CD4-positive, alpha-beta T cell (primary cell): ENCODE measurements around the gene HASPIN. TPM values are rescaled to one million over a fixed set of nuclear protein-coding genes. Genes with fewer than 3 reads are reported as not detected.

Source experiments
- ATAC-seq: fragments of 200-7000 bp; cut with Tn5 transposase; one replicate; pipeline ENCODE4 v1.10.0; 2022; ENCODE audit warnings: mild to moderate bottlenecking; ENCODE audit not compliant: poor library complexity
- CTCF ChIA-PET: fragments of 350-600 bp; sonication (Branson Sonifier 250); formaldehyde crosslinking; loops from one replicate; lab custom pipeline; 2021; ENCODE audit warnings: antibody characterized with exemption, inconsistent platforms; lab: Charles Lee
- POLR2A ChIA-PET: fragments of 350-600 bp; sonication (Branson Sonifier 250); formaldehyde crosslinking; loops from one replicate; lab custom pipeline; 2021; ENCODE audit warnings: antibody characterized with exemption, inconsistent platforms; lab: Charles Lee
- DNase-seq, 14 experiments: peaks; one replicate each; pipeline ENCODE4 v3.0.0-alpha.2; 2013 to 2020; ENCODE audit warnings: mixed read lengths in 2 of 14
- H3K27ac ChIP-seq, 2 donors: one replicate each; pipeline versions ENCODE4 v1.5.1 to v1.7.0; 2013; ENCODE audit warnings: low read length in 2 of 2, low read depth in 1 of 2, mild to moderate bottlenecking in 1 of 2
- H3K27me3 ChIP-seq, 2 experiments: 1 replicate in 1 of 2; 2 replicates in 1 of 2; pipeline versions ENCODE4 v1.6.1 to v1.7.0; 2013; ENCODE audit warnings: low read length in 2 of 2, control low read depth in 1 of 2, mild to moderate bottlenecking in 1 of 2, moderate library complexity in 1 of 2; ENCODE audit not compliant: insufficient read depth in 2 of 2, control insufficient read depth in 1 of 2
- H3K36me3 ChIP-seq: one replicate; pipeline ENCODE4 v1.6.1; 2013; ENCODE audit warnings: low read length, control low read depth; ENCODE audit not compliant: insufficient read depth
- H3K4me1 ChIP-seq: one replicate; pipeline ENCODE4 v1.6.1; 2013; ENCODE audit warnings: low read length, control low read depth; ENCODE audit not compliant: insufficient read depth
- H3K4me3 ChIP-seq: one replicate; pipeline ENCODE4 v1.5.1; 2013; ENCODE audit warnings: mild to moderate bottlenecking, low read length, moderate library complexity
- H3K9me3 ChIP-seq, 2 experiments: 1 replicate in 1 of 2; 2 replicates in 1 of 2; pipeline versions ENCODE4 v1.6.1 to v1.7.0; 2013; ENCODE audit warnings: low read length in 2 of 2, mild to moderate bottlenecking in 2 of 2, control low read depth in 1 of 2, moderate library complexity in 1 of 2; ENCODE audit not compliant: control insufficient read depth in 1 of 2, insufficient read depth in 1 of 2
- H3K27ac Mint-ChIP-seq: one replicate; pipeline ENCODE4 v1.8.0; 2020; ENCODE audit warnings: mixed read lengths
- H3K27me3 Mint-ChIP-seq: one replicate; pipeline ENCODE4 v1.8.0; 2021; ENCODE audit warnings: mixed read lengths
- H3K36me3 Mint-ChIP-seq: one replicate; pipeline ENCODE4 v1.8.0; 2021; ENCODE audit warnings: low read depth, mixed read lengths
- H3K4me1 Mint-ChIP-seq: one replicate; pipeline ENCODE4 v1.8.0; 2021; ENCODE audit warnings: low read depth, mixed read lengths
- H3K4me3 Mint-ChIP-seq: one replicate; pipeline ENCODE4 v1.8.0; 2020; ENCODE audit warnings: mild to moderate bottlenecking, mixed read lengths
- H3K9me3 Mint-ChIP-seq: one replicate; pipeline ENCODE4 v1.8.0; 2020; ENCODE audit warnings: mixed read lengths
- CTCF ChIP-seq: fragments of 200-600 bp; IDR thresholded peaks from one replicate; pipeline ENCODE4 v1.8.0; 2022; ENCODE audit warnings: antibody characterized with exemption, mild to moderate bottlenecking
- intact Hi-C, 2 experiments: fragments of 100-400 bp; cut with DNase I in 1 of 2; cut with micrococcal nuclease in 1 of 2; formaldehyde crosslinking; loops; one replicate each; pipeline versions ENCODE4 v1.15.1 to v1.9.0; 2023 to 2025; cut with DNase I, micrococcal nuclease
- total RNA-seq, 174 experiments: library from RNA in 2 of 174; stranded (reverse) in 2 of 174; gene quantifications; one replicate each; pipeline ENCODE4 v1.2.3 and lab custom pipeline; 2021 to 2026

HASPIN gene
- total RNA-seq, 2 experiments from 2014 or later = 0.22 to 0.25 TPM

- no peak for ATAC-seq
- no peak for DNase-seq
- H3K4me3 Mint-ChIP-seq = no peak overlapping the region
- no peaks in the 10 kb centered on the region for H3K27me3 ChIP-seq
- intact Hi-C loops = no loop called here
- H3K4me3 ChIP-seq = no peak overlapping the region
- H3K4me1 Mint-ChIP-seq = peaks cover 7% of the 10 kb centered on the region
- TF ChIP-seq CTCF = no peak
- no peak overlapping the region for H3K27ac ChIP-seq
- ChIA-PET POLR2A (no interaction called here), CTCF (no interaction called here)
- peaks cover 14% of the 10 kb centered on the region for H3K36me3 Mint-ChIP-seq
- no peaks in the 10 kb centered on the region for H3K9me3 Mint-ChIP-seq
- peaks cover 12% of the 10 kb centered on the region for H3K4me1 ChIP-seq
- no peak overlapping the region for H3K27ac Mint-ChIP-seq
- peaks cover 13% of the 10 kb centered on the region for H3K36me3 ChIP-seq
- no peaks in the 10 kb centered on the region for H3K27me3 Mint-ChIP-seq
- no peaks in the 10 kb centered on the region for H3K9me3 ChIP-seq
Observed at GRCh38 chr17:3685174-3685573, 38.5 kb upstream of the HASPIN start.

GRCh38 chr17:3688027-3688553 is 35.6 kb upstream of the HASPIN start:
- Histone ChIP-seq H3K36me3 (peaks cover 16% of the 10 kb centered on the region), H3K4me1 (peaks cover 3% of the 10 kb centered on the region), H3K4me3 (no peak overlapping the region), H3K9me3 (no peaks in the 10 kb centered on the region), H3K27me3 (no peaks in the 10 kb centered on the region), H3K27ac (no peak overlapping the region)
- intact Hi-C loops = no loop called here
- H3K36me3 Mint-ChIP-seq = peaks cover 19% of the 10 kb centered on the region
- H3K4me1 Mint-ChIP-seq = peaks cover 5% of the 10 kb centered on the region
- H3K4me3 Mint-ChIP-seq = no peak overlapping the region
- CTCF ChIA-PET = no interaction called here
- POLR2A ChIA-PET = interaction anchor here (0.7 kb wide), 1 partner anchor 34 kb away, joined by 3 read pairs; no protein-coding TSS in a partner anchor
- no peak for DNase-seq
- ATAC-seq = no peak
- no peak for TF ChIP-seq CTCF
- H3K9me3 Mint-ChIP-seq = no peaks in the 10 kb centered on the region
- H3K27ac Mint-ChIP-seq = no peak overlapping the region
- H3K27me3 Mint-ChIP-seq = no peaks in the 10 kb centered on the region

GRCh38 chr17:3688852-3689261 is 34.8 kb upstream of the HASPIN start:
- POLR2A ChIA-PET = interaction anchor here (0.7 kb wide), 1 partner anchor 34 kb away, joined by 3 read pairs; no protein-coding TSS in a partner anchor
- Histone ChIP-seq H3K27me3 (no peaks in the 10 kb centered on the region), H3K4me3 (no peak overlapping the region), H3K4me1 (peaks cover 7% of the 10 kb centered on the region), H3K36me3 (peaks cover 16% of the 10 kb centered on the region), H3K9me3 (no peaks in the 10 kb centered on the region), H3K27ac (no peak overlapping the region)
- intact Hi-C loops = no loop called here
- no peak for DNase-seq
- peaks cover 16% of the 10 kb centered on the region for H3K36me3 Mint-ChIP-seq
- no peak overlapping the region for H3K27ac Mint-ChIP-seq
- CTCF ChIA-PET = no interaction called here
- peaks cover 8% of the 10 kb centered on the region for H3K4me1 Mint-ChIP-seq
- TF ChIP-seq CTCF = no peak
- H3K4me3 Mint-ChIP-seq = no peak overlapping the region
- H3K27me3 Mint-ChIP-seq = no peaks in the 10 kb centered on the region
- ATAC-seq = no peak
- H3K9me3 Mint-ChIP-seq = no peaks in the 10 kb centered on the region
